Ovary (tissue), 3 donors: ENCODE measurements around the gene PKD2.

ENCODE experiments used
- CTCF ChIP-seq, 3 donors: fragments of 450-650 bp in 2 of 3; fragments of 200-600 bp in 1 of 3; IDR thresholded peaks; one replicate each; pipeline versions ENCODE4 v1.5.1 to v1.8.0; 2016 to 2022; ENCODE audit warnings: antibody characterized with exemption in 3 of 3, mild to moderate bottlenecking in 1 of 3
- EP300 ChIP-seq: sonication (generic); formaldehyde crosslinking; IDR thresholded peaks from one replicate; pipeline ENCODE4 v1.6.1; 2017; ENCODE audit warnings: antibody characterized with exemption
- POLR2A ChIP-seq: fragments of 450-650 bp; IDR thresholded peaks from one replicate; pipeline ENCODE4 v1.6.1; 2017; ENCODE audit warnings: antibody characterized with exemption, mild to moderate bottlenecking, moderate library complexity
- donor health status: DM: no; HTN: no; CAD: no.

GRCh38 chr4:88054229-88054628, 46.8 kb downstream of the PKD2 start:
- TF ChIP-seq POLR2A, result no peak
- no peak for TF ChIP-seq CTCF (IDR thresholded peaks at IDR 0.05)
- TF ChIP-seq EP300, result no peak
